H1 (cell line): Measurements from ENCODE around the gene PCDHB6. TPM values are rescaled to one million over a fixed set of nuclear protein-coding genes. Genes with fewer than 3 reads are reported as not detected.
"Not testable (repeated sequence)": the region's sequence is repeated elsewhere in the genome, so short reads cannot be mapped to it uniquely, and the experiment has no call there.

ENCODE experiments used
- CTCF ChIA-PET: fragments of 300-600 bp; sonication (Branson Sonifier 250); formaldehyde crosslinking; loops from one replicate; lab custom pipeline; 2021; ENCODE audit not compliant: partially characterized antibody; lab: Charles Lee
- POLR2A ChIA-PET: fragments of 300-600 bp; sonication (Branson Sonifier 250); formaldehyde crosslinking; loops from one replicate; lab custom pipeline; 2021; ENCODE audit warnings: inconsistent platforms; ENCODE audit not compliant: partially characterized antibody; lab: Charles Lee
- DNase-seq, 2 experiments: peaks; one replicate each; pipeline versions ENCODE4 v3.0.0 to v3.0.0-alpha.2; 2010 to 2022; ENCODE audit warnings: low spot score in 2 of 2, low read depth in 1 of 2, mixed read lengths in 1 of 2
- FAIRE-seq: peaks from 2 replicates; lab custom pipeline; 2011; peaks lifted over from hg19 to GRCh38; lab: Jason Lieb, UNC
- H2AFZ ChIP-seq: 2 replicates; pipeline ENCODE4 v1.8.1; 2012; ENCODE audit warnings: low read length, inconsistent platforms
- H2AK5ac ChIP-seq: 2 replicates; pipeline ENCODE4 v1.6.1; 2013; ENCODE audit warnings: low read depth, low read length
- H2BK120ac ChIP-seq: replicated peaks from 2 replicates; pipeline ENCODE3; 2013; ENCODE audit warnings: low read depth, low read length, inconsistent platforms
- H2BK12ac ChIP-seq: 2 replicates; pipeline ENCODE4 v1.6.1; 2013; ENCODE audit warnings: low read depth, low read length
- H2BK15ac ChIP-seq: 2 replicates; pipeline ENCODE4 v1.6.1; 2013; ENCODE audit warnings: low read length
- H2BK20ac ChIP-seq: 2 replicates; pipeline ENCODE4 v1.6.1; 2013; ENCODE audit warnings: low read length
- H2BK5ac ChIP-seq: 2 replicates; pipeline ENCODE4 v1.6.1; 2013; ENCODE audit warnings: low read depth, low read length
- H3K14ac ChIP-seq: 2 replicates; pipeline ENCODE4 v1.6.1; 2013; ENCODE audit warnings: inconsistent platforms; ENCODE audit not compliant: insufficient read length
- H3K18ac ChIP-seq: 2 replicates; pipeline ENCODE4 v1.6.1; 2013; ENCODE audit warnings: low read length; ENCODE audit errors: extremely low read depth
- H3K23ac ChIP-seq: 2 replicates; pipeline ENCODE4 v1.6.1; 2013; ENCODE audit warnings: inconsistent platforms; ENCODE audit not compliant: insufficient read length
- H3K23me2 ChIP-seq: 2 replicates; pipeline ENCODE4 v1.6.1; 2013; ENCODE audit warnings: low read depth, low read length
- H3K27ac ChIP-seq: 2 replicates; pipeline ENCODE4 v1.6.1; 2011; ENCODE audit warnings: low read depth, low read length, inconsistent platforms
- H3K27me3 ChIP-seq, 4 experiments: replicated peaks in 1 of 4; 1 replicate in 1 of 4; 2 replicates in 3 of 4; pipeline versions ENCODE4 v1.6.1 to v1.8.1; 2011 to 2013; ENCODE audit warnings: low read length in 3 of 4, mild to moderate bottlenecking in 3 of 4, inconsistent platforms in 2 of 4, mixed read lengths in 2 of 4, moderate library complexity in 1 of 4; ENCODE audit not compliant: control insufficient read depth in 3 of 4, insufficient read depth in 3 of 4; ENCODE audit errors: extremely low read depth in 1 of 4
- H3K36me3 ChIP-seq, 4 experiments: 2 replicates each; pipeline versions ENCODE4 v1.6.1 to v1.8.1; 2011 to 2013; ENCODE audit warnings: mild to moderate bottlenecking in 4 of 4, low read length in 3 of 4, moderate library complexity in 2 of 4, control low read depth in 1 of 4, inconsistent platforms in 1 of 4; ENCODE audit not compliant: insufficient read depth in 4 of 4, control insufficient read depth in 2 of 4
- H3K4ac ChIP-seq: replicated peaks from 2 replicates; pipeline ENCODE3; 2013; ENCODE audit warnings: low read length, low read depth, mixed read lengths, inconsistent platforms; ENCODE audit not compliant: insufficient read length
- H3K4me1 ChIP-seq, 4 experiments: replicated peaks in 1 of 4; 1 replicate in 1 of 4; 2 replicates in 3 of 4; pipeline versions ENCODE4 v1.6.1 to v1.8.1; 2011 to 2013; ENCODE audit warnings: low read length in 3 of 4, inconsistent platforms in 2 of 4, mixed read lengths in 1 of 4; ENCODE audit not compliant: insufficient read depth in 4 of 4, control insufficient read depth in 3 of 4
- H3K4me2 ChIP-seq, 2 experiments: 2 replicates each; pipeline versions ENCODE4 v1.6.1 to v1.8.1; 2011 to 2013; ENCODE audit warnings: low read depth in 2 of 2, low read length in 2 of 2, control low read depth in 1 of 2, inconsistent platforms in 1 of 2, mild to moderate bottlenecking in 1 of 2; ENCODE audit not compliant: insufficient read depth in 1 of 2
- H3K4me3 ChIP-seq, 4 experiments: fragments of 200-600, 300-600 bp in 1 of 4; sonication (generic), shearing (Covaris generic), sonication (Bioruptor Twin) in 1 of 4; 2 replicates each; pipeline versions ENCODE4 v1.5.1 to v1.8.1; 2011 to 2016; ENCODE audit warnings: low read length in 4 of 4, low read depth in 3 of 4, control low read depth in 2 of 4, inconsistent platforms in 2 of 4, mild to moderate bottlenecking in 2 of 4, mixed read lengths in 1 of 4, moderate library complexity in 1 of 4; ENCODE audit not compliant: insufficient read depth in 2 of 4; ENCODE audit errors: extremely low read depth in 1 of 4
- H3K56ac ChIP-seq: replicated peaks from 2 replicates; pipeline ENCODE3; 2013; ENCODE audit warnings: low read depth, mild to moderate bottlenecking, mixed read lengths, low read length, inconsistent platforms; ENCODE audit not compliant: insufficient read length
- H3K79me1 ChIP-seq: 2 replicates; pipeline ENCODE4 v1.6.1; 2013; ENCODE audit warnings: low read depth, low read length, control low read depth
- H3K79me2 ChIP-seq, 2 experiments: 2 replicates each; pipeline versions ENCODE4 v1.6.1 to v1.8.1; 2012 to 2013; ENCODE audit warnings: low read length in 2 of 2, mild to moderate bottlenecking in 2 of 2, inconsistent platforms in 1 of 2; ENCODE audit not compliant: insufficient read depth in 2 of 2, control insufficient read depth in 1 of 2
- H3K9ac ChIP-seq, 4 experiments: replicated peaks in 1 of 4; 1 replicate in 1 of 4; 2 replicates in 3 of 4; pipeline versions ENCODE4 v1.6.1 to v1.8.1; 2011 to 2013; ENCODE audit warnings: low read depth in 3 of 4, low read length in 3 of 4, control low read depth in 2 of 4, mild to moderate bottlenecking in 2 of 4, moderate library complexity in 2 of 4, inconsistent platforms in 1 of 4; ENCODE audit errors: extremely low read depth in 1 of 4
- H3K9me3 ChIP-seq, 2 experiments: 2 replicates each; pipeline versions ENCODE4 v1.6.1 to v1.8.1; 2012 to 2013; ENCODE audit warnings: mild to moderate bottlenecking in 2 of 2, moderate library complexity in 2 of 2, control low read depth in 1 of 2, inconsistent platforms in 1 of 2, low read depth in 1 of 2, low read length in 1 of 2, mixed read lengths in 1 of 2; ENCODE audit not compliant: insufficient read depth in 2 of 2
- H4K20me1 ChIP-seq, 2 experiments: replicated peaks in 1 of 2; 2 replicates each; pipeline versions ENCODE3 to v1.8.1; 2011 to 2013; ENCODE audit warnings: inconsistent platforms in 2 of 2, low read length in 2 of 2, mild to moderate bottlenecking in 1 of 2; ENCODE audit not compliant: insufficient read depth in 2 of 2, control insufficient read depth in 1 of 2
- H4K5ac ChIP-seq: 2 replicates; pipeline ENCODE4 v1.6.1; 2013; ENCODE audit warnings: low read length, low read depth, mixed read lengths, inconsistent platforms; ENCODE audit not compliant: insufficient read length
- H4K8ac ChIP-seq: 2 replicates; pipeline ENCODE4 v1.8.0; 2013; ENCODE audit warnings: mild to moderate bottlenecking, moderate library complexity, low read length, inconsistent platforms; ENCODE audit not compliant: insufficient read depth; ENCODE audit errors: extremely low read depth
- H4K91ac ChIP-seq: replicated peaks from 2 replicates; pipeline ENCODE3; 2013; ENCODE audit warnings: low read length, mixed read lengths, inconsistent platforms; ENCODE audit not compliant: insufficient read length
- WGBS, 2 experiments: shearing (Covaris generic) in 1 of 2; methylation state at CpG; one replicate each; pipeline versions ENCODE4 v1.1.6 to v1.1.7; 2013 to 2015; ENCODE audit warnings: low lambda C conversion rate in 2 of 2, mixed read lengths in 2 of 2, inconsistent platforms in 1 of 2, low coverage in 1 of 2, missing lambda C conversion rate in 1 of 2; ENCODE audit not compliant: insufficient replicate concordance in 2 of 2, insufficient coverage in 1 of 2, insufficient read length in 1 of 2; ENCODE audit errors: extremely low coverage in 1 of 2, missing lambda C conversion rate in 1 of 2; 5-methylcytosine and 5-hydroxymethylcytosine counted together
- polyA plus RNA-seq, 7 experiments: library from polyadenylated mRNA; depleted of rRNA in 3 of 7; stranded (reverse) in 5 of 7; unstranded in 2 of 7; fragments of >200 nt in 5 of 7; fragments of 200-250 nt in 2 of 7; gene quantifications; 1 replicate in 5 of 7; 2 replicates in 1 of 7; 4 replicates in 1 of 7; pipeline versions ENCODE4 v1.2.1 to v1.2.3, GENCODE V29; 2011 to 2013; ENCODE audit warnings: missing spikeins in 2 of 7, mixed read lengths in 2 of 7
- total RNA-seq: library from RNA; stranded (reverse); fragmentation: NEBNext Ultra II Directional; extraction: Animal tissue kit (Norgen Biotek cat#: 25700); gene quantifications from 2 replicates; pipeline ENCODE4 v1.2.1, GENCODE V29; 2021

PCDHB6 gene
- total and polyA plus RNA-seq, 2 of the 8 experiments (the other 6 are each of a cell fraction or from before 2014, with no cell fraction given) = 0.28 to 0.29 TPM

DNA sequence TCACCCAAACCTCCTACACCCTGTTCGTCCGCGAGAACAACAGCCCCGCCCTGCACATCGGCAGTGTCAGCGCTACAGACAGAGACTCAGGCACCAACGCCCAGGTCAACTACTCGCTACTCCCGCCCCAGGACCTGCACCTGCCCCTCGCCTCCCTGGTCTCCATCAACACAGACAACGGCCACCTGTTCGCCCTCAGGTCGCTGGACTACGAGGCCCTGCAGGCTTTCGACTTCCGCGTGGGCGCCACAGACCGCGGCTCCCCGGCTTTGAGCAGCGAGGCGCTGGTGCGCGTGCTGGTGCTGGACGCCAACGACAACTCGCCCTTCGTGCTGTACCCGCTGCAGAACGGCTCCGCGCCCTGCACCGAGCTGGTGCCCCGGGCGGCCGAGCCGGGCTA is 51.3 kb downstream of the PCDHB6 start:
- CTCF ChIA-PET = interaction anchor here (1.6 to 2.3 kb wide), 2 partner anchors 19 to 22 kb away, joined by 8 to 12 read pairs; partner anchors contain the start of genes PCDHB14 and PCDHB16
- H3K18ac ChIP-seq, H3K9me3 ChIP-seq: not testable (repeated sequence)

DNA sequence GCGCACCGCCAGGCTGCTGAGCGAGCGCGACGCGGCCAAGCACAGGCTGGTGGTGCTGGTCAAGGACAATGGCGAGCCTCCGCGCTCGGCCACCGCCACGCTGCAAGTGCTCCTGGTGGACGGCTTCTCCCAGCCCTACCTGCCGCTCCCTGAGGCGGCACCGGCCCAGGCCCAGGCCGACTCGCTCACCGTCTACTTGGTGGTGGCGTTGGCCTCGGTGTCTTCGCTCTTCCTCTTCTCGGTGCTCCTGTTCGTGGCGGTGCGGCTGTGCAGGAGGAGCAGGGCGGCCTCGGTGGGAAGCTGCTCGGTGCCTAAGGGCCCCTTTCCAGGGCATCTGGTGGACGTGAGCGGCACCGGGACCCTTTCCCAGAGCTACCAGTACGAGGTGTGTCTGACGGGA is 51.8 kb downstream of the PCDHB6 start:
- not testable (repeated sequence) for H3K79me1 ChIP-seq
- CTCF ChIA-PET = interaction anchor here (0.6 to 2.3 kb wide), 13 partner anchors 9 to 654 kb away, joined by 3 to 12 read pairs (median 4); partner anchors contain the start of genes PCDHB10, PCDHB14, PCDHB16 and PCDHB4

More for the DNA sequence above, 51.3 kb downstream of the PCDHB6 start:
- H4K8ac ChIP-seq, H2BK15ac ChIP-seq, H4K91ac ChIP-seq, H2AK5ac ChIP-seq, H3K79me2 ChIP-seq, H3K27ac ChIP-seq, H3K36me3 ChIP-seq, H3K4me3 ChIP-seq, H3K9ac ChIP-seq, H3K27me3 ChIP-seq, H3K23me2 ChIP-seq, H3K23ac ChIP-seq, H2BK20ac ChIP-seq, H3K56ac ChIP-seq, FAIRE-seq, H3K4ac ChIP-seq, H4K5ac ChIP-seq, H2BK12ac ChIP-seq, POLR2A ChIA-PET, H4K20me1 ChIP-seq, DNase-seq, H3K79me1 ChIP-seq, H2AFZ ChIP-seq, H3K14ac ChIP-seq, H3K4me2 ChIP-seq, H2BK5ac ChIP-seq, H3K4me1 ChIP-seq, H2BK120ac ChIP-seq: not testable (repeated sequence)
- WGBS, 2 experiments = 95% methylated on average over 8 of the region's 38 CpGs; no CpG with 5 or more reads in 1 of the 2 experiments

More for the DNA sequence above, 51.8 kb downstream of the PCDHB6 start:
- not testable (repeated sequence) for H3K23me2 ChIP-seq, H3K56ac ChIP-seq, H3K27me3 ChIP-seq, H2BK15ac ChIP-seq, H3K9me3 ChIP-seq, H3K4me2 ChIP-seq, H3K4me1 ChIP-seq, H3K27ac ChIP-seq, H3K9ac ChIP-seq, FAIRE-seq, H2BK12ac ChIP-seq, H2BK20ac ChIP-seq, H3K4me3 ChIP-seq, H2AFZ ChIP-seq, H3K18ac ChIP-seq, H3K79me2 ChIP-seq, H2AK5ac ChIP-seq, H3K4ac ChIP-seq, H3K14ac ChIP-seq, H4K20me1 ChIP-seq, H4K5ac ChIP-seq, H3K23ac ChIP-seq, DNase-seq, H2BK120ac ChIP-seq, H4K91ac ChIP-seq, H4K8ac ChIP-seq, H3K36me3 ChIP-seq, H2BK5ac ChIP-seq
- WGBS, 2 experiments = 91% methylated on average over 11 of the region's 35 CpGs; no CpG with 5 or more reads in 1 of the 2 experiments
- POLR2A ChIA-PET = interaction anchor here (0.6 kb wide), 1 partner anchor 279 kb away, joined by 3 read pairs; no protein-coding TSS in a partner anchor
